ENCODE measurements around the gene UBE3B.
A peak's percentile ranks its signal among the peaks of the same experiment; 100 is the strongest.

Gene UBE3B

DNA sequence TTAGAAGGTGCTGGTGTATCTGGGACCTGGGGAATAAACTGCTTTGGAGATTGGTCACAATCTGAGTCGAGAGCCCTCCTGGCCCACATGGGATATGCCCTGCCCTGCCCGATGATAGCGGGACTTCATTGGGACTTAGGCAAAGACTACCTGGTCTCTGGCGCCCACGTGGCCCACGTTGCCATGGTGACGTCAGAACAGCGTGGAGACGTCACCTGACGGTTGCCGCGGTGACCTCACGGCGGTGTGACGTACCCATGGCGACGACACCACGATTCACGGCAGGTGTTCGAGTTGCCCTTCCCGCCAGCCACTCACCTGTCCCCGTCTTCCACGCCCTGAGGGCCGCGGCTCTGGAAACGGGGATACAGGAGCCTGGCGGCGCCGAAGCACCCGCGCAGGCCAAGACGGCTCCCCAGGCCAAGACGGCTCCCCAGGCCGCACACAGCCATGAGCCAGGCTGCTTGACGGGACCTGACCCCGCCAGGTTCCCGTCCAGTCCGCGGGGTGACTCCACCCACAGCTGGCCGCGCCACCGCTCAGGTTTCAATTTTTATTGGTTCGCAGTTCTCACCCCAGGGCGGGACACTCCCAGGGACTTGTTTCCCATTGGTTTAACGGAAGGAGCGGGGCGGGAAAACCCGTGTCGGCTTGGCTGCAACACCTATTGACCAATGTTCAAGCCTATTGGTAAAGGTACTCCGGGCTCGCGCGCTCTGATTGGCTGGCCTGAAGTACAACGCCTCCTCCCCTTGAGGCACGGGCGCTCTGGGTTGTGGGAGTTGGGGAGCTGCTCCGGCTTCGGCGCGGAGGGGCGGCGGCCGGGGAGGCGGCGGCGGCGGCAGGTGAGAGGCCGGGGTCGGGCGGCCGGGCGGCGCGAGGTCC, 95.8 kb downstream of the UBE3B start, which contains the start of the genes MMAB and MVK:
Gene MMAB, minus strand, starts transcription at position 476 of the 885 bp plus-strand sequence. Its CDS starts 24 bp downstream, at position 452.
Gene MVK, plus strand, starts transcription at position 766 of the 885 bp plus-strand sequence. CDS start 1,029 bp downstream, outside the sequence.
- DNase-seq (ENCODE audit: low spot score) = peak; percentile 100

DNA sequence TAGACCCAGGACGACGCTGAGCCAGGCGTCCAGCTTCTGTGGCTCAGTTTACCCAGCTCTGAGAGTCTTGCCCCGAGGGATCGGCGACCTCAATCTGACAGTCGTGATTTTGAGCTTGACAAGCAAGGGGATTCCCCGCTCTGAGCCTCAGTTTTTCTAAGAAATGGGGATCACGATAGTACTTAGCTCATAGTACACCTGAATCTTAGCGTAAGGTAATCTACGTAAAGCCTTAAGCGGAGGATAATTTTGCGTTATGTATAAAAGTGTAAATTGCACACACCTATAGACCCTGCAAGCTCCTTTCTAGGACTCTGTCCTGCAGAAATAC, 96.4 kb downstream of the UBE3B start:
- DNase-seq (ENCODE audit: low spot score) = no peak

DNA sequence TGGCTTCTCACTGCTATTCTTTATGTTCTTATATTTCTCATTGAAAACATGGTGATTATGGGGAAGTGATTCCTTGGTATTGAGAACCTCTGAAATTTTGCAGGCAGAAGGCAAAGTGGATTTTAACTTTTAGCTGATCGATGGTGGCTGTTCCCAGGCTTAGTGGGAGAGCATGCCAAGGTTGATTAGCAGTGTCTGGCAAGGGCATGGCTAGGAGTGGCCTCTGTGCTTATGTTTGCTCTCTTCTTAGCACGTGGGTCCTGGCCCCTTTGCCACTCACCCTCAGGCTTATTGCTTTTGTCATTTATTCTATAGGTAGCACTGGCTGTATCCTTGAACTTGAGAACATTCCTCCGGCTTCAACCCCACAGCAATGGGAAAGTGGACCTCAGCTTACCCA, 98.2 kb downstream of the UBE3B start:
- no peak for DNase-seq (ENCODE audit: low spot score)

DNA sequence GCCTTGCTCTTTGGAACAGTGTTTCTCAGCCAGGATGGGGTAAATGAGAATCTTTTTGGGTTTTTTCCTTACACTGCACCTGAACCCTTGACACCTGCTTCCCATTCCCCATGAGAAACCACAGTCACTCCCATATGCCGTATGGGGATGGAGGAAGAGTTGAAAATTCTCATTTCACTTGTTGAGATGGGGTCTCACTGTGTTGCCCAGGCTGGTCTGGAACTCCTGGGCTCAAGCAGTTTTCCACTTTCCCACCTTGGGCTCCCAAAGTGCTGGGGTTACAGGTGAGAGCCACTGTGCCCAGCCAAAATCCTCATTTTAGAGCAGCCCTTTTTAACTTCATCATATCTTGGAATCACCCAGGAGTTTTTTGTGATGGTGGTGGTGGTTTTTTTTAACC, 99.9 kb downstream of the UBE3B start:
- no peak for DNase-seq (ENCODE audit: low spot score)

DNA sequence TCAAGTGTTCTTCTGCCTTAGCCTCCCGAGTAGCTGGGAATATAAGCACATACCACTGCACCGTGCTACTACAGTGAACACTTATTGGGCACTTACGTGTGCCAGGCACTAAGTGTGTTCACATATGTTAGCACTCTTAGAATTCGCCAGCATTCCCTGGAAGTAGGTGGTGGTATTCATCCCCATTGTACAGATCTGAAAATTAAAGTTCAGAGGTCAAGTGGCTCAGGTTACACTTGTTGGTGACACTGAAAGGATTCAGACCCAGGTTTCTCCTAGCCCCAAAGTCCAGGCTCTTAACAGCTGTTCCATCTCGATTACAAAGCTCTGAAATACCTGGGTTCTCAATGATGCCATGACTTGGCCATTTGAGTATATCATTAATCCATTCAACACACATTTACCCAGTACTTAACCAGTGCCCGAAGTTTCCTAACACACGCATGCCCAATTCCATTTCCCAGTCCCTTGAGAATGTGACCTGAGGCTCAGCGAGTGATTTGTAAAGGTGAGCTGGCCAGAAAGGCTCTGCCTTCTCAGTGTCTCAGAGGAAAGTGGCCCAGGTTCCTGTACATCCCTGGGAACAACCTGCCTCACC, 101.0 kb downstream of the UBE3B start:
- peak; percentile 89 for DNase-seq (ENCODE audit: low spot score)

DNA sequence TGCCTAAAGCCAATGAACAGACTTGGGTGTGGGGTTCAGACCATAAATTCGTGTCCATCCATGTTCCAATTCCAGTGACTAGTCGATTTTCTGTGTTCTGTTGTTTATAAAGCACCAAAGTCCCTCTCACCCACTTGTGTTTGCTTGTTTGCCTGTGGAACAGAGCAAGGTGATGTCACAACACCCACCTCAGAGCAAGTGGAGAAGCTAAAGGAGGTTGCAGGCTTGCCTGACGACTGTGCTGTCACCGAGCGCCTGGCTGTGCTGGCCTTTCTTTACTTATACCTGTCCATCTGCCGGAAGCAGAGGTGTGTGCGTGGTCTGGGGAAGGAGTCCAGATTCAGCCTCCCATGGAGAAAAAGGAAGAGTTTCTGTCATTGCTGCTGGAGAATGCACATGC, 102.2 kb downstream of the UBE3B start:
- DNase-seq (ENCODE audit: low spot score) = no peak

DNA sequence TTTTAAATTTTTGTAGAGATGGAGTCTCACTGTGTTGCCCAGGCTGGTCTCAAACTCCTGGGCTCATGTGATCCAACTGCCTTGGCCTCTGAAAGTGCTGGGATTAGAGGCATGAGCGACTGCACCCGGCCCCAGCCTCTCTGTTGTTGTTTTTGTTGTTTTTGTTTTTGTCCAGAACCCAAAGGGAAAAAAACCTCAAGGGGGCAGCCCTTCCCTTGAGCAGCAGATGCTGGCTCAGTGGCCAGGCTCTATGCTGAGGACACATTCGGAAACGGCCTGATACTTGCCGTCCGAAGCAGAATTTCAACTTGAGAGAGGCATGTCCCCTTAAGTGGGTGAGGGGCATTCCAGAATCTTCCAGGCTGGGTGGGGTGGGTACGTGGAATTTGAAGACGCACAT, 102.8 kb downstream of the UBE3B start:
- no peak for DNase-seq (ENCODE audit: low spot score)

DNA sequence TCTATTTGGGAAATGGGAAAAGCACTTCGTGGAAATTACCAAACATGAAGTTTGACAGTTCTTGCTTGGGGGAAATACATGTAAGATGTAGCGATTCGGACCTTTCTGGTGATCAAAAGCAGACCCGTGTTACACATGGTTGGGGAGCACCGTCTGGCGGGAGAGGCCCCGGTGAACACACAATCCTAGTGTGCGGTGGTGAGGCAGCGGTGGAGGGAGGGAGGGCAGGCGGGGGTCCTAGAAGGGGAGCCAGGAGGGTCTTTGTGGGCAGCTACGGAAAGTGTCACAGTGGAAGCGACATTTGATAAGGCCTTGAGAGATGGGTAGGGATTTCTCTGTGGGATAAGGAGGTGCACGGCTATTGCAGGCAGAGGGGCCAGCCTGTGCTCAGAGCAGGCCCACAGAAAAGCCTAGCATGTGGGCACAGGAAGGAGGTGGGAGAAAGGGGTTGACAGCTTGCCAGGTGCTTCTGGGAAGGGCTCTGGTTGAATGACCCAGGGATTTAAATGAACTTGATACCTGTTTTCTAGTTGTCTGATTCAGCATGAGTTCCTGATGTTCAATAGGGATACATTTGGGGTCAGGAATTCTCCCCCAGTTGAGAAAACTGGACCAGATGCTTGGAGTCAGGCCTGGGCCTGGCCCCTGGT, 103.4 kb downstream of the UBE3B start:
- DNase-seq (ENCODE audit: low spot score) = no peak

DNA sequence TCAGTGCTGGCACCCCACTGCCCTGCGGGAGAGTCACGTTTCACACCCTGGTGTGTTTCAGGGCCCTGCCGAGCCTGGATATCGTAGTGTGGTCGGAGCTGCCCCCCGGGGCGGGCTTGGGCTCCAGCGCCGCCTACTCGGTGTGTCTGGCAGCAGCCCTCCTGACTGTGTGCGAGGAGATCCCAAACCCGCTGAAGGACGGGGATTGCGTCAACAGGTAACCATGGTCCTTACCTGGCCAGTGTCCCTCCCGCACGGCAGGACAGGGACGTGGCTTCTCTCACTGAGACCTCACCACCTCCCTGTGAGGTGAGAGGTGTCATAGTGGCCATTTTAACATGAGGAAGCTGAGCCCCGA, 103.9 kb downstream of the UBE3B start:
- DNase-seq (ENCODE audit: low spot score) = no peak

DNA sequence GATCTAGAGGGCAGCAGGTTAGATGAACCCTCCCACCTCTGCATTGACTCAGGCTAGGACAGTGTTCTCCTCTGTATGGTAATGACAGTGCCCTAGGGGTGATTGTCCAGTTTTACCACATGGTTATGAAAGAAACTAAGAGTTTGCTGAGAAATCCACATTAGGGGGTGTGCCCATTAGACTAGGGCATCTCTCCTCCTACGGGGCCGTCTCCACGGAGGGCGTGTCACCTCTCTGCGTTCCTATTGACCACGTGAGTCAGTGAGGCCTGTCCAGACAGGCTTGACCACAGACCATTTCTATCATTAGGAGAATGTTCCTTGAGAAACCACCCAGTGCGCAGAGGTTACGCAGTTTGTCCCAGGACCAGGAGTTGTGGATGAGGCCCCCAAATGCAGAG, 104.4 kb downstream of the UBE3B start:
- peak; percentile 69 for DNase-seq (ENCODE audit: low spot score)

DNA sequence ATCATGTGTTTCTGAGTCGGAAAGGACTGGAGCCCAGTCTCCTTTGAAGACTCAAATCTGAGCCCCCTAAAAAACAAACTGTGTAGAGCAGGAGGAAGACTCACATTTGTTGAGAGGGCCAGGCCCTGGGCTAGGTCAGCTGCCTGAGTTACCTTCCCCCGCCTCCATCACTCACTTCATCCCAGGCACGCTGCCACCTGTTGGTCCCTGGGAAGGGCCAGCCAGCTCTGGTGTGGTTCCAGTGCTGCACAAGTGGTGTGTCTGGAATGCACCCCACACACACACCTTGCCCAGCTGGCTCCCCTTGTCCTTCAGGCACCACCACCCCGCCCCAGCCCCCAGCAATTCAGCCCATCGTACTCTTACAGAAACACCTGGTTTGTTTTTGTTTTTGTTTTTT, 105.2 kb downstream of the UBE3B start:
- DNase-seq (ENCODE audit: low spot score) = peak; percentile 67

DNA sequence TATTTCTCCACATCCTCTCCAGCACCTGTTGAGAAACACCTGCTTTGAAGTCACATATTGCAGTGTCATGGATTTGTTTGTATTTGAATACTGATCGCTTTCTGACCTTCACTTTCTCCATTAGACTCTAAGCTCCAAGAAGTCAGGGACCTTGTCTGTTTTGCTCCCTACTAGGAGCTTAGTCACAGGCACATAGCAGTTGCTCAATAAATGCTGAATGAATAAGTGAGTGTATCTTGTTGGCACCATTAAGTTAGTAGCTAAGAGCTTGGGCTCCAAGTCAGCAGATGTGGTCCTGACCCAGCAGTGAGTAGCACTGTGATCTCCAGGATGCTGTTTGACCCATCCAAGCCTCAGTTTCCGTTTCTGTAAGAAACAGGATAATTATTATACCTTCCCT, 106.3 kb downstream of the UBE3B start:
- DNase-seq (ENCODE audit: low spot score) = no peak
